Measurements from ENCODE around the gene POLR1A.

GRCh38 chr2:86025229-86025820 lies 80.4 kb downstream of the POLR1A start:
- TF ChIP-seq POLR2A (IDR thresholded peaks at IDR 0.05) (no peak), POLR2AphosphoS5 (IDR thresholded peaks at IDR 0.05) (no peak)
